SK-MEL-5 (cell line): ENCODE measurements around the gene LCNL1. TPM values are rescaled to one million over a fixed set of nuclear protein-coding genes. Genes with fewer than 3 reads are reported as not detected.

Experiments
- DNase-seq: peaks from one replicate; pipeline ENCODE4 v3.0.0-alpha.2; 2016; ENCODE audit warnings: low read depth, low spot score
- in situ Hi-C: cut with HindIII; loops from 2 replicates; pipeline ENCODE4 v1.10.0; 2016; ENCODE audit warnings: low sequenced_read_pairs, high pct_unique_total_duplicates, low pct_unique_long_range_greater_than_20kb
- polyA plus RNA-seq, 2 experiments: library from polyadenylated mRNA; depleted of rRNA; stranded (reverse); fragments of >200 nt; gene quantifications; 2 replicates each; pipeline ENCODE4 v1.2.3, GENCODE V29; 2015
- total RNA-seq: library from RNA; depleted of rRNA; stranded (reverse); fragments of >200 nt; shearing (Covaris generic); gene quantifications from 2 replicates; pipeline ENCODE4 v1.2.3, GENCODE V29; 2014; rRNA removed

LCNL1 gene
- total RNA-seq, result not detected in 2 replicates
- not detected in 2 replicates for polyA plus RNA-seq (2015; cell fraction: cytosol; rRNA removed)
- polyA plus RNA-seq (2015; cell fraction: nucleus; rRNA removed), result not detected in 2 replicates

DNA sequence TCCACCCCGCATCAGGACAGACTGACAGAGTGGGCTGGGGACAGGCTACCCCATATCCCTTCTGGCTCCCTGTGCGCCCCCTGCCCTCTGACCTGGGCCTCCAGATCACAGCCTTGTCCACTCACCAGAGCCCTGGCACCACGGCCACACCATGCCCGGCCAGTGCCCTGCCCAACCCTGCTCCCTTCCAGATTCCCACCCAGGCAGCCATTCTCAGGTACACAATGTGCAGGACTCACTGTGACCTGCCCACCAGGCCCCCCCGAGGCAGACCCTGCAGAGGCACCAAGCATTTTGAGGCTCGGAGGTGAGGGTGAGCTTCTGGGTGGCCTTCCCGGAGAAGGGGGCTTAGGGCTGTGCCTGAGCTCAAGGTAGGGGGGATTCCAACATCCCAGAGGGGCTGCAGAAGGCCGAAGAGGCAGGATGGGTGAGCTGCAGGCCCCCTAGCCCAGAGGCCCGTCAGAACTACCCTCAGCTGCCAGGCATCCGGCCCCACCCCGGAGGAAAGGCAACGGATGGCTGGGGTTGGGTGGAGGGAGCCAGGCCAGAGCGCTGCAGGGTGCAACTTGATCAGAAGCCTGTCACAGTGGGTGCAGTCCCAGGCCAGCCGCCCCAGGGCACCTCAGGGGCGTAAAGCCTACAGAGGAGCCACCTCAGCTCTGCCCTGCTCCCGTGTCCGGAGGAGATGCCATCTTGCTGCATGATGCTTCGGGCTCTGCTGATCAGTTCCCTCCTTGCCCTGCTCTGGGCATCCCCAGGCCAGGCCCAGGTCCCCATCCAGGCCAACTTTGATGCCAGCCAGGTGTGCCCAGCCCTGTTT is at the start of gene LCNL1:
LCNL1 (plus strand) TSS at position 762 of the 820 bp plus-strand sequence. CDS start 594 bp downstream, outside the sequence.
- in situ Hi-C loops, result no loop called here
- no peak for DNase-seq

- DNase-seq, result no peak
- in situ Hi-C loops, result loop anchor here (25.0 kb wide), 2 partner anchors 103 to 122 kb away; partner anchors contain the start of genes ABCA2, FUT7, NPDC1 and RABL6
These were observed 48.5 kb upstream of the LCNL1 start for GRCh38 chr9:136934277-136934676.

DNA sequence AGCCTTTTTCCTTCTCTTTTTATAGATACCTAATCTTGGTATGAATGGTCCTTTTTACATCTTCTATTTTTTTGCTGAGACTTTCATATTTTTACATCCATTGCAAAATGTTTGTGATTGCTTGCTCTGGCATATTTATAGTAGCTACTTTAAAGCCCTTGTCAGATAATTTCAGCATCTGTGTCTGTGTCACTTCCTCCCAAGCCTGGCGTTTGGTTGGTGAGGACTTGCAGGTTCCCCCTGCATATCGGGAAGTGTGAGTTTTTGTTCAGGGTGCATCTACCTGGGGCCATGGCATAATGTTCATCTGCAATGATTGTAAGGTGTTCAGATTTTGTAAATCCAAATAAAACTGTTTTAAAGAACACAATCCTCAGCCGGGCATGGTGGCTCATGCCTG is 47.1 kb upstream of the LCNL1 start:
- no peak for DNase-seq

GRCh38 chr9:136936645-136937170 is 46.1 kb upstream of the LCNL1 start:
- DNase-seq, result no peak
- in situ Hi-C loops, result loop anchor here (25.0 kb wide), 2 partner anchors 101 to 124 kb away; partner anchors contain the start of genes ABCA2, FUT7, NPDC1 and RABL6

More for the DNA sequence above, 47.1 kb upstream of the LCNL1 start:
- in situ Hi-C loops, result loop anchor here (25.0 kb wide), 2 partner anchors 102 to 123 kb away; partner anchors contain the start of genes ABCA2, FUT7, NPDC1 and RABL6

DNA sequence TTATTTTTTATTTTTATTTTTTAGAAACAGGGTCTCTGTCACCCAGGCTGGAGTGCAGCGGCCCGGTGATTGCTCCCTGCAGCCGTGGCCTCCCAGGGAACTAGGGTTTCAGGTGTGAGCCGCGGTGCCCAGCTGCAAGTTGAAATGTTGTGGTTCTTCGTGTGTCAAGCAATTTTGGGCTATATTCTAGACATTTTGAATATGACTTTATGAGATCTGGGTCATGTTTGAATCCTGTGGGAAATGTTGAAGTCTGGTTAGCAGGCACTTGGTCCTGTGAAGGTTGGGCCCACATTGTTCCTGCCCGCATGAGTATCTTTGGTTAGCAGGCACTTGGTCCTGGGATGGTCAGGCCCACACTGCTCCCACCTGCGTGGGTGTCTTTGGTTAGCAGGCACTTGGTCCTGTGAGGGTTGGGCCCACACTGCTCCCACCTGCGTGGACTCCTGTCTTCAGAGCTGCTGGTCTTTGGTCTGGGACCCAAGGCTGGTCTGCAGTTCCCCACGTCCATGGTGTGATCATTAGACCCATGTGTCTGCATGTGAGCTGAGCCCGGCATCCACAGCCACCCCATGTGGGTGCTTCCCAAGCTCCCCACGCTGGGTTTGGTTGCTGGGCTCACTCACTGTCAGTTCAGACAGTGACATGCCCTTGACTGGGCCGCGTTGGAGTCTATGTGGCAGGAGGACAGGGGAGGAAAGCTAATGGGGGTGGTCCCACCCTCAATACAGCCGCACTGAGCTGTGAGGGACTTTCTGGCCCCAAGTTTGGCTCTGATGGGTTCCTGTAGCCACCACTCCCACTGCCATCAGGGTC is 45.4 kb upstream of the LCNL1 start:
- no peak for DNase-seq
- in situ Hi-C loops, result loop anchor here (25.0 kb wide), 2 partner anchors 100 to 125 kb away; partner anchors contain the start of genes ABCA2, FUT7, NPDC1 and RABL6

DNA sequence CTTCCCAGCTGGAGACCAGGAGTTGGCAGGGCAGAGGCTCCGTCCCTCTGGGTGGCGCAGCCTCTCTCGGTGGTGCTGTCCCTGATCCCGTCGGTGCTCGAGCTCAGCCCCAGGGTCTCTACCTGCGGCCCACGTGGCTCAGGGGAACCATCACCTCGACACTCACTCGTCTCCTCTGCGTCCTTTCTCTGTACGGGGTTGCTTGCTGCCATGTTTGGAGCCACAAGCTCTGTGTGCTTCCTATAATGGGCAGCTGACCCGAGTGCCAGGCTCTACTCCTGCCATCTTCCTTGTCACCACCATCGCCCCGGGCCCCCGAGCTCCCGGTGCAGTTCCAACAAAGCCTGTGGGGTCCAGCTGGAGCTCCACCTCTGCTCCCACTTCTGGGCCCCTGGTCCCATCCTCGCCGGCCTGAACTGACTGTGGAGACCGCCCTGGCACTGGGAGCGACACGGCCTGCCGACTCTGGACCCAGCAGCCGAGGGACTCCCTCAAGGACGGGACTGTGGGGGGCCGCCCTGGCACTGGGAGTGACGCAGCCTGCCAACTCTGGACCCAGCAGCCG is 43.3 kb upstream of the LCNL1 start:
- DNase-seq, result no peak
- in situ Hi-C loops, result loop anchor here (25.0 kb wide), 2 partner anchors 98 to 127 kb away; partner anchors contain the start of genes ABCA2, FUT7, NPDC1 and RABL6

GRCh38 chr9:136939996-136940525 is 42.7 kb upstream of the LCNL1 start:
- in situ Hi-C loops, result loop anchor here (25.0 kb wide), 2 partner anchors 97 to 128 kb away; partner anchors contain the start of genes ABCA2, FUT7, NPDC1 and RABL6
- no peak for DNase-seq

DNA sequence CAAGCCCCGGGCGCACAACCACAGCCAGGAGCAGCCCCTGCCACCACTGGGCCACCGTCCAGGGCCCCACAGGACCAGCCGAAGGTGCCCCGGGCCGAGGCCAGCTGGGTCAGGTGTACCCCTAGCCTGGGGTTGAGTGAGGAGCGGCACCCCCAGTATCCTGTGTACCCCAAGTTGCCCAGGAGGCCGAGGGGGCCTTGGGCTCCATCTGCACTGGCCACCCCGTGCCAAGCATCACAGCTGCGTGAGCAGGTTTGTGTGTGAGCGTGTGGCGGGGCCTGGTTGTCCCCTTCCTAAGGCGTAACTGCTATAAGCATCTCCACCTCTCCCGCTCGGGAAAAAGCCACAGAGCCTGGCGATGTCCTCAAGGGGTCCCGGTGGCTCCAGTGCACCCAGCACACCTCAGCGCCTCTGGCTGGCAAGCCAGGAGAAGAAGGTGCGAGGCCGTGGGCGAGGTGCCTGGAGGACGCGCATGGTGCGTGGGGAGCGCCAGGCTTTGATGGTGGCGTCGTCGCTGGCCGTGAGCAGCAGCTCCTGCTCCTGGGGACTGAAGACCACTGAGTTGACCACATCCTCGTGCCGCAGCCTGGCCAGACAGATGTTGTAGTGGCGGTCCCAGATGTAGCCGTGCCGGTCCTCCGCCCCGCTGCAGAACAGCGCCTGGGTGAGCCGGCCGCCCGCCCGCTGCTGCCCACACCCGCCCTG is 42.1 kb upstream of the LCNL1 start:
- no peak for DNase-seq
- in situ Hi-C loops, result loop anchor here (25.0 kb wide), 2 partner anchors 97 to 128 kb away; partner anchors contain the start of genes ABCA2, FUT7, NPDC1 and RABL6

DNA sequence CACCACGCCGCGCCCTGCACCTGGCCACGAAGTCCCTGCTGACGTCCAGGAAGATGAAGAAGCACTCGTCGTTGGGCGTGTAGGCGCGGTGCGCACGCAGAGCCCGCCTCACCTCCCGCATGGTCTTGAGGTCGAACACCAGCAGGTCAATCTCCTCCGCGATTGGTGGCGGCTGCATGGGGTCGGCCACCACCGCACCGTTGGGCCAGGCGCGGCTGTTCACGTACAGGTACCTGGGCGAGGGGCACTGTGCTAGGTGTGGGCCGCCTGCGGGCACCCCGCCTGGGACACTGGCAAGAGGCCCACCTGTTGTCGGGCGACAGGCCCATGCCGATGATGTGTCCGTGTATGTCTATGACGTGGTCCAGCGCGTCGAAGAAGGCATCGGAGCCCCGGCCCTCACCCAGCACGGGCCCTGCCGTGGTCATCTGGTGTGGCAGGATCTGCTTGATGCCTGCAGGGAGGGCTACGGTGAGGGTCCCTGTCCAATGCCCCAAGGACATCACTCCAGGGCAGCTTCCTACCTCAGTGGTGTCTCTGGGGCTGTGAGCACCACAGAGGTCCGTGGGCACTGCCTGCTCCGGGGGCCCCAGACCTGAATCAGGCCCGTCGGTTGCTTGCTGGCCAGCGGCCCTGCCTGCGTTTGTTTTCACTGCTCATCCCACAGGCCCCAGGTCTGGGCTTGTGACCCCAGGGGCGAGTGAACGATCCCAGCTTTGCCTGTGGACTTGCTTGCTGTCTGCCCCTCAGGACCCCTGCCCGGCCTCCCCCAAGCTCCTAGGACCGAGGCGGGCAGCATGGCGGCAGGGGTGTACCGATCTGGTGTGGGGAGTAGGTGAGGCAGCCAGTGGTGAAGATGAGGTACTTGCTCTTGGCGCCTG is 41.3 kb upstream of the LCNL1 start:
- in situ Hi-C loops, result loop anchor here (25.0 kb wide), 2 partner anchors 96 to 129 kb away; partner anchors contain the start of genes ABCA2, FUT7, NPDC1 and RABL6

DNA sequence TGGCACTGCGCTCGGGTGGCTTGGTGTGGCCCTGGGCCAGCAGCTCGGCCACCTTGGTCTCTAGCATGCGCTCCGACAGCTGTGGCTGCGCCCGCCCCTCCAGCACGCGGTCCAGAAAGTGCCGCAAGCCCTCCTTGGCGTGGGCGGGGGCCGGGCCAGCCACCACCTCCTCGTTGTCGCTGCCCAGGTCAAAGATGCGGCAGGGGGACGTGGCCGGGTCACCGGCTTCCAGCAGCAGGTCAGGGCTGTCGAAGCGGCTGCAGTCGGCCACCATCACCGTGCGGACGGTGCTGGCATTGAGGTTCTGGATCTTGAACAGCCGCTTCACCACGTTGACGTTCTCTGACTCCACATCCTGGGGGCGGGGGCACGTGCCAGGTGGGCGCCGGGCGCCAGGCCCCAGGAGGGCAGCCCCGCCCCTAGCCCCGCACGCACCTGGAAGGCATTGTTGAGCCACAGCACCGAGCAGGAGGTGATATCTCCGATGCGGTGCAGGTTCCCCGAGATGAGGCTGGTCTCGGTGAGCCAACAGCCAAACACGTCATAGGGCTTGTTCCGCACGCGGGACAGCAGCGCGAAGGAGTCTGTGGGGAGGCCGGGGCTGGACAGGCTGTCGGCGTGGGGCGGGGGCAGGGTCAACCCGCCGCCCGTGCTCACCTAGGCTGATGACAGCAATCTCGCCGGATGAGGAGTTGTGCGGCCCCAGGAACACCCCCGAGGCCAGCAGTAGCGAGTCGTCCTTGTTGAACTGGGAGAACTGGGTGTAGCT is 40.5 kb upstream of the LCNL1 start:
- in situ Hi-C loops, result loop anchor here (25.0 kb wide), 2 partner anchors 95 to 130 kb away; partner anchors contain the start of genes ABCA2, FUT7, NPDC1 and RABL6
- no peak for DNase-seq

More for the DNA sequence above, 41.3 kb upstream of the LCNL1 start:
- no peak for DNase-seq

- in situ Hi-C loops, result loop anchor here (25.0 kb wide), 2 partner anchors 94 to 131 kb away; partner anchors contain the start of genes ABCA2, FUT7, NPDC1 and RABL6
- DNase-seq, result no peak
These were observed 39.9 kb upstream of the LCNL1 start for GRCh38 chr9:136942881-136943230.

- in situ Hi-C loops, result loop anchor here (25.0 kb wide), 2 partner anchors 94 to 131 kb away; partner anchors contain the start of genes ABCA2, FUT7, NPDC1 and RABL6
These were observed 39.2 kb upstream of the LCNL1 start for GRCh38 chr9:136943291-136944211.

DNA sequence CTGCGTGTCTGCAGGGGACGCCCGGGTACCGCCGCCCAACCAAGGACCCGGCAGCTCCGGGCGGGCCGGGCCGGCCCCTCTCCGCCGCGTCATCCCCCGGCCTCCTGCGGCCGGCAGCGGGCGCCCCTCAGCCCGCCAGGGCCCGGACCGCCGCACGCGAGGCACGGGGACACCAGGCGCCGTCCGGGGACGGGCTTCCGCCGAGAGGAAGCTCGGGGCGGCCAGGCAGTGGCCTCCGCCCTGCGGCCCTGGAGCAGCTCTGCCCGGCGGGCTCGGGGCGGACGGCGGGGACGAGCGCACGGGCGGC is 38.6 kb upstream of the LCNL1 start:
- DNase-seq, result peak; percentile 43
- in situ Hi-C loops, result loop anchor here (25.0 kb wide), 2 partner anchors 93 to 132 kb away; partner anchors contain the start of genes ABCA2, FUT7, NPDC1 and RABL6

More at GRCh38 chr9:136943291-136944211, 39.2 kb upstream of the LCNL1 start:
- DNase-seq, result no peak
